Measurements from ENCODE around the gene DMRTA1. TPM values are rescaled to one million over a fixed set of nuclear protein-coding genes. Genes with fewer than 3 reads are reported as not detected.

The DMRTA1 gene, protein sequence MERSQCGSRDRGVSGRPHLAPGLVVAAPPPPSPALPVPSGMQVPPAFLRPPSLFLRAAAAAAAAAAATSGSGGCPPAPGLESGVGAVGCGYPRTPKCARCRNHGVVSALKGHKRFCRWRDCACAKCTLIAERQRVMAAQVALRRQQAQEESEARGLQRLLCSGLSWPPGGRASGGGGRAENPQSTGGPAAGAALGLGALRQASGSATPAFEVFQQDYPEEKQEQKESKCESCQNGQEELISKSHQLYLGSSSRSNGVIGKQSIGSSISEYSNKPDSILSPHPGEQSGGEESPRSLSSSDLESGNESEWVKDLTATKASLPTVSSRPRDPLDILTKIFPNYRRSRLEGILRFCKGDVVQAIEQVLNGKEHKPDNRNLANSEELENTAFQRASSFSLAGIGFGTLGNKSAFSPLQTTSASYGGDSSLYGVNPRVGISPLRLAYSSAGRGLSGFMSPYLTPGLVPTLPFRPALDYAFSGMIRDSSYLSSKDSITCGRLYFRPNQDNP
- 10 to 100 TPM in 1 of 4 donors, 1 to 10 TPM in 3; 1.8 to 10.7 (median 3.3) TPM for total RNA-seq

DNA sequence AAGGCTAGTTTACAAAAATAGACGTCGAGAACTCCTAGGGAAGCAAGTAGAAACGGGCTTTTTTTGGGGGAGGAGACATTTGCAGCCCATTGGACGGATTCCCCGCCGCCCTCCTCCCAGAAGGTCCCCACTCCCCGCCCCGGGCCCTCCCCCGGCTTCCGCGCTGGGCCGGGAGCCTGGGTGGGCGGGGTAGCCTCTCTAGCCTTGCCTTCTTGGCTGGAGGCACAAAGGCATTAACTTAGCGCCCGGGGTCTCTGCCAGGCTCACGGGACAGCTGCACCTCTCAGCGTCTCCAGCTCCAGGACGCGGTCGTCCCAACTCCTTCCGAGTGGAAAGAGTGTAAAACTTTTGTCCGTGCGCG is at the start of gene DMRTA1:
Gene DMRTA1, plus strand, starts transcription at position 236 of the 361 bp plus-strand sequence. CDS start 242 bp downstream, outside the sequence.
- TF ChIP-seq, protein P1, sequence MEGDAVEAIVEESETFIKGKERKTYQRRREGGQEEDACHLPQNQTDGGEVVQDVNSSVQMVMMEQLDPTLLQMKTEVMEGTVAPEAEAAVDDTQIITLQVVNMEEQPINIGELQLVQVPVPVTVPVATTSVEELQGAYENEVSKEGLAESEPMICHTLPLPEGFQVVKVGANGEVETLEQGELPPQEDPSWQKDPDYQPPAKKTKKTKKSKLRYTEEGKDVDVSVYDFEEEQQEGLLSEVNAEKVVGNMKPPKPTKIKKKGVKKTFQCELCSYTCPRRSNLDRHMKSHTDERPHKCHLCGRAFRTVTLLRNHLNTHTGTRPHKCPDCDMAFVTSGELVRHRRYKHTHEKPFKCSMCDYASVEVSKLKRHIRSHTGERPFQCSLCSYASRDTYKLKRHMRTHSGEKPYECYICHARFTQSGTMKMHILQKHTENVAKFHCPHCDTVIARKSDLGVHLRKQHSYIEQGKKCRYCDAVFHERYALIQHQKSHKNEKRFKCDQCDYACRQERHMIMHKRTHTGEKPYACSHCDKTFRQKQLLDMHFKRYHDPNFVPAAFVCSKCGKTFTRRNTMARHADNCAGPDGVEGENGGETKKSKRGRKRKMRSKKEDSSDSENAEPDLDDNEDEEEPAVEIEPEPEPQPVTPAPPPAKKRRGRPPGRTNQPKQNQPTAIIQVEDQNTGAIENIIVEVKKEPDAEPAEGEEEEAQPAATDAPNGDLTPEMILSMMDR (IDR thresholded peaks at IDR 0.05; ENCODE audit: low read depth) = no peak

DNA sequence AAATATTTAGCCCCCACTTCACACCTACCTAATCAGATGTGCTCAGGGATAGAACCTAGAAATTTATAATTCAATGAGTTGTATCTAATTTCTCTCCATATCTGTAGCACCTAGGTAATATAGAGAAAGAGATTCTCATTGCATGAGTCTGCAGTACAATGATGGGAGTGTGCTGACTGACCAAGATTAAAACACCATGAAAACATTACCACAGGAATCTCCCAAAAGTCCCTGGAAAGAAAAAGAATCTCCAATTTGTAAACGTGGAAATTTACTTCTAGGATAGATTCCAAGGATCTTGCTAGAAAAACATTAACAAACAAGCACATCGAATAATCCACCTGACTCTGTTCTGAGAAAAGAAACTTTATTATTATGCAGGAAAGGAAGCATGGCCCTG is 45.0 kb upstream of the DMRTA1 start:
- TF ChIP-seq, protein P1 (IDR thresholded peaks at IDR 0.05; ENCODE audit: low read depth) = no peak

DNA sequence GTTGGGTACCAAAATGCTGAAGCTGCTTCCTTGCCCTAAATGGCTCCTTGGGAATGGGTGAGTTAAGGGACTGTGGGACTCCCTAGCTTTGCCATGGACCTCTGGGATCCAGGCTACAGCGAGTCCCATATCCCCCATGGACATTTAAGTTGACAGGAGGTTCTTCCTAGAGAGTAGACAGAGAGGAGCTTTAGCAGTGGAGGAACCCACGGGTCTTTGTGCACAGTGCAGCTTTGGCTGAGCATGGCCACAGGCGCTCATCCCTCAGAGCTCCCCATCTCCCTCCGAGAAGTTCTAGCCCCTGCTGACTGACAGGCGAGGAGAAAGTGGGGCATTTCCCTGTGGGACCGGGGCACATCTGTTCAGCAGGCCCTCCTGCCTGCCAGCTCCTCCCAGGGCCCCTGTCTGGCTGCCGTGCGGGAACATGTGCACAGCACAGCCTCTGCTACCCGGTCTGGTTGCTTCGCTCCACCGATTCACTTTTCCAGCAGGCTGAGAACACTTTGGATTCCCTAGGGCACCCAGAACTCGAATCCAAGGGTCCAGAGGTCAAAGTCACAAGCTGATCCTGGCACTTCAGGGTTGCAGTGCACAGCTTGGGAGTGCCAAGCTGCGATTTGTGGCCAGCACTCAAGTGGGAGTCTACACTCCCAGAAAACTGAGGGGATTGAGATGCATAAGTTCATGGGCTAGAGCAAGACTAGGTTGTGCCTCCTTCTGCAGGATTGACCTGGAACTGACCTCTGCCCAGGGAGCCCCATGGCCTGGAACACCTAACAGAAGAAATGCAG is 40.6 kb upstream of the DMRTA1 start:
- TF ChIP-seq, protein P1 (IDR thresholded peaks at IDR 0.05; ENCODE audit: low read depth) = no peak

DNA sequence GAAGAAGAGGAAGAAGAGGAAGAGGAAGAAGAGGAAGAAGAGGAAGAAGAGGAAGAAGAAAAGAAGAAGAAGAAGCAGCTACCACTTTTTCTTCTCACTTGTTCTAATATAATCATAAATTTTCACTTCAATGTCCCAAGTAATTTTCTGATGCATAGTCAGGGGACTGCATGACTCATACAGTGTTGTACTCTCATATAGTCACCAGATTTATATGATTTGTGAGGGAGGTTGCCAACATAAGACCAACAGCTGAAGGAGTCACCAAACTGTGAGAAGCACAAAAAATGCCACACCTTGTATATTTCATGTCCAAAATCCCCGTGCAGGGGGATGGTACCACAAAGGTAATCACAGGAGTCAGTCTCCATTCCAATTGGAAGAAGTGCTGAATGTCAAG is 32.7 kb upstream of the DMRTA1 start:
- TF ChIP-seq, protein P1 (IDR thresholded peaks at IDR 0.05; ENCODE audit: low read depth) = no peak

DNA sequence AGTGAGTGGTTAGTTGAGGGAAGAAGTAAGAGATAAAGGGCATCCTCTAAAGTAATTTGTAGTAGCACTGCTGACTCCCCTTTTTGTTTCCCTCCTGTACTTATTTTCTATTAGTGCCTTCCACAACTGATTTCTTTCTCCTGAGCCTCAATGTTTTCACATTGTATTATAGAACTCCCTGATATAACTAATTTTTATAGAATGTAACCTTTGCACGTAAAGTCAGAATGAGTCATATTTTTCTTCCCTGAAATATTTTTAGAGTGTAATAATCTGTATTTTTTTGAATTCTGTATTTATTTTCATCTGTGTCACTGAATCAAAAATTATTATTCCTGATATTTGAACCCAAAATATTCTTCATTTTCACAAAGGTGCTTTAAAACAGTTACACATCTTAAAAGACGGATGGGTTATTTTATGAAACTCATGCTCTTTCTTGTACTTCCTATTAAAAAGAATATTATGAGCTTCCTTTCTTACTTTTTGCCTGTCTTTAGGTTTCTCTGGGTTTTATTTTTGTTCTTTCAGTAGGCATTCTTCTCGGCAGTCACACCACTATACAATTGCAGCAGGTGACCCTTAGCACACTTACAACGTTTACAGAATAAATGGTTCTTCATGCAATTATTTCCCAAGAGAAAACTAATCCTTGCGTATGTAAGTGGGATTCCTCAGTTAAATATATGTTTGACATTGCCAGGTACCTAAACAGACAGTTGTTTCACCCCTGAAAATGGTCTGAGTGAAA is 30.5 kb upstream of the DMRTA1 start:
- TF ChIP-seq, protein P1 (IDR thresholded peaks at IDR 0.05; ENCODE audit: low read depth) = no peak

DNA sequence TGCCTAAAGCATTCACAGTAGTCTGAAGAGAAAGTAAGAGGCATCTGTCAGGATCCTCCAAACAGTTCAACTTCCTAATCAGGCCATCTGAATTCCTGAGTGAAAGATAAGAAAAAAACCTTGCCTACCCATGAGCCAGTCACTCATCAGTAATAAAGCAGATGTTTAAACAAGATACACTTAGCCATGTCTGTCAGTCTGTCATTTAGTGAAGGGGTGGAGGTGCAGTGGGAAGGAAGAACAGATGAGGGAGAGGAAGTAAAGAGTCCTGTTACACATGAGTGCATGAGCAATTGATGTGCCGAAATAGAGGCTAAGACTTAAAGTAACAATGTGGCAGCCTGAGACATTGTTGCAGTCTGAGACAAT is 29.9 kb upstream of the DMRTA1 start:
- TF ChIP-seq, protein P1 (IDR thresholded peaks at IDR 0.05; ENCODE audit: low read depth) = no peak
